OCI-LY7 (cell line): ENCODE measurements around the gene METTL5. TPM values are rescaled to one million over a fixed set of nuclear protein-coding genes. Genes with fewer than 3 reads are reported as not detected.

Source experiments
- BruUV-seq: library from RNA; stranded (reverse); fragments of 400-500 nt; replicated peaks from 2 replicates; lab custom pipeline; 2021; lab: Mats Ljungman, UMichigan
- CTCF ChIA-PET: fragments of 300-600 bp; sonication (Branson Sonifier 250); formaldehyde crosslinking; loops from one replicate; lab custom pipeline; 2022; ENCODE audit warnings: antibody characterized with exemption; ENCODE audit not compliant: unreplicated experiment; lab: Charles Lee
- POLR2A ChIA-PET: fragments of 300-600 bp; sonication (Branson Sonifier 250); formaldehyde crosslinking; loops from one replicate; lab custom pipeline; 2022; ENCODE audit warnings: antibody characterized with exemption; lab: Charles Lee
- DNase-seq: peaks from one replicate; pipeline ENCODE4 v3.0.0-alpha.2; 2015; ENCODE audit warnings: low spot score
- H2AFZ ChIP-seq: fragments of 200-600 bp; sonication (generic), shearing (Covaris generic); 2 replicates; pipeline ENCODE4 v1.6.1; 2014; ENCODE audit warnings: mild to moderate bottlenecking, antibody characterized with exemption, low read length, moderate library complexity
- H3K27ac ChIP-seq: fragments of 200-600 bp; sonication (generic); 2 replicates; pipeline ENCODE4 v1.5.1; 2014; ENCODE audit warnings: mixed run types, low read depth, mild to moderate bottlenecking, moderate library complexity, low read length, inconsistent platforms; ENCODE audit not compliant: poor library complexity, severe bottlenecking
- H3K36me3 ChIP-seq: fragments of 200-600 bp; sonication (generic); 2 replicates; pipeline ENCODE4 v1.6.1; 2014; ENCODE audit warnings: mild to moderate bottlenecking, antibody characterized with exemption, low read length, moderate library complexity, mixed read lengths; ENCODE audit not compliant: insufficient read depth
- H3K4me1 ChIP-seq: fragments of 200-600 bp; sonication (generic); 2 replicates; pipeline ENCODE4 v1.5.1; 2014; ENCODE audit warnings: mild to moderate bottlenecking, low read length; ENCODE audit not compliant: insufficient read depth, poor library complexity, severe bottlenecking
- H3K4me2 ChIP-seq: fragments of 200-600 bp; sonication (generic); 2 replicates; pipeline ENCODE4 v1.6.1; 2014; ENCODE audit warnings: mild to moderate bottlenecking, low read length
- H3K4me3 ChIP-seq: fragments of 200-600 bp; sonication (generic); 2 replicates; pipeline ENCODE4 v1.5.1; 2014; ENCODE audit warnings: mild to moderate bottlenecking, low read depth, low read length; ENCODE audit not compliant: poor library complexity, severe bottlenecking
- H3K79me2 ChIP-seq: fragments of 200-600 bp; sonication (generic); 2 replicates; pipeline ENCODE4 v1.6.1; 2016; ENCODE audit warnings: low read depth, mild to moderate bottlenecking, low read length, moderate library complexity, mixed read lengths; ENCODE audit not compliant: insufficient read depth
- H3K9me2 ChIP-seq: fragments of 200-600 bp; sonication (generic); 2 replicates; pipeline ENCODE4 v1.6.1; 2016; ENCODE audit warnings: mild to moderate bottlenecking, low read length, mixed read lengths; ENCODE audit not compliant: insufficient read depth
- H3K9me3 ChIP-seq: fragments of 200-600 bp; sonication (generic); 2 replicates; pipeline ENCODE4 v1.6.1; 2014; ENCODE audit warnings: mild to moderate bottlenecking, mixed run types, low read length, mixed read lengths
- H4K20me1 ChIP-seq: fragments of 200-600 bp; sonication (generic); 2 replicates; pipeline ENCODE4 v1.6.1; 2014; ENCODE audit warnings: mild to moderate bottlenecking, antibody characterized with exemption, low read length, moderate library complexity, mixed read lengths; ENCODE audit not compliant: insufficient read depth
- CTCF ChIP-seq: fragments of 200-600 bp; sonication (generic); conservative IDR thresholded peaks from 2 replicates; pipeline ENCODE4 v1.5.1; 2014; ENCODE audit warnings: mild to moderate bottlenecking, antibody characterized with exemption, low read length, moderate library complexity, mixed read lengths
- EZH2phosphoT487 ChIP-seq: fragments of 200-600 bp; sonication (generic); IDR thresholded peaks from 2 replicates; pipeline ENCODE4 v1.6.1; 2018; ENCODE audit warnings: low read depth, borderline replicate concordance, mild to moderate bottlenecking, mixed run types, antibody characterized with exemption, low read length, moderate library complexity, mixed read lengths
- intact Hi-C: fragments of 100-400 bp; cut with micrococcal nuclease; formaldehyde crosslinking; loops from one replicate; pipeline ENCODE4 v1.10.0; 2022; ENCODE audit not compliant: unreplicated experiment
- total RNA-seq, 2 experiments: library from RNA; depleted of rRNA in 1 of 2; stranded (reverse); fragments of >200 nt in 1 of 2; shearing (Covaris generic) in 1 of 2; gene quantifications; 2 replicates each; pipeline ENCODE4 v1.2.3, GENCODE V29; 2014 to 2022

Gene METTL5
- total RNA-seq, 2 experiments from 2014 or later = 52.3 to 82.2 TPM

- no peaks in the 10 kb centered on the region; the same call in 1 of the 2 replicates for H3K9me2 ChIP-seq
- H4K20me1 ChIP-seq = no peaks in the 10 kb centered on the region
- no peaks in the 10 kb centered on the region for H3K36me3 ChIP-seq
- no peak overlapping the region for H3K4me3 ChIP-seq
- DNase-seq = no peak
- no TSS peak for BruUV-seq
- POLR2A ChIA-PET = interaction anchor here (0.6 kb wide), 1 partner anchor 24 kb away, joined by 3 read pairs; no protein-coding TSS in a partner anchor
- intact Hi-C loops = no loop called here
- TF ChIP-seq EZH2phosphoT487 (no peak), CTCF (no peak)
- H3K27ac ChIP-seq = no peak overlapping the region
- H3K4me1 ChIP-seq = no peaks in the 10 kb centered on the region
- H3K9me3 ChIP-seq = no peaks in the 10 kb centered on the region
- 0 out of 2 replicates have a peak, but pooled peaks cover 3% of the 10 kb centered on the region for H3K79me2 ChIP-seq
- CTCF ChIA-PET = no interaction called here
- no peak overlapping the region for H2AFZ ChIP-seq
- no peak overlapping the region for H3K4me2 ChIP-seq
Observed at GRCh38 chr2:169838743-169839489, 14.2 kb upstream of the METTL5 start.

GRCh38 chr2:169834401-169834800, 9.7 kb upstream of the METTL5 start:
- H3K27ac ChIP-seq = no peak overlapping the region
- POLR2A ChIA-PET = interaction anchor here (0.7 kb wide), 2 partner anchors 96 to 188 kb away, joined by 3 to 7 read pairs; no protein-coding TSS in a partner anchor
- no peak for TF ChIP-seq CTCF
- no peak for TF ChIP-seq EZH2phosphoT487
- H3K4me1 ChIP-seq = no peaks in the 10 kb centered on the region
- DNase-seq = no peak
- H3K79me2 ChIP-seq = peaks cover 21% of the 10 kb centered on the region; the same call in 1 of the 2 replicates
- no peaks in the 10 kb centered on the region for H3K36me3 ChIP-seq
- H2AFZ ChIP-seq = no peak overlapping the region
- no peaks in the 10 kb centered on the region; the same call in 1 of the 2 replicates for H3K9me2 ChIP-seq
- no peak overlapping the region for H3K4me2 ChIP-seq
- H3K4me3 ChIP-seq = no peak overlapping the region
- CTCF ChIA-PET = interaction anchor here (0.7 kb wide), 1 partner anchor 10 kb away, joined by 4 read pairs; the partner anchor contains the start of gene METTL5
- H4K20me1 ChIP-seq = 0 out of 2 replicates have a peak, but pooled peaks cover 3% of the 10 kb centered on the region
- no peaks in the 10 kb centered on the region for H3K9me3 ChIP-seq
- no TSS peak for BruUV-seq
- intact Hi-C loops = no loop called here
